Cardiac fibroblast (primary cell): ENCODE results near the gene BORCS6.

Source experiments
- DNase-seq, 2 donors: peaks; one replicate each; pipeline versions ENCODE4 v3.0.0 to v3.0.0-alpha.2; 2010; ENCODE audit warnings: low read depth in 2 of 2
- H3K4me3 ChIP-seq, 2 donors: replicated peaks in 1 of 2; 1 replicate in 1 of 2; 2 replicates in 1 of 2; pipeline ENCODE4 v1.5.1; 2011; ENCODE audit warnings: low read depth in 2 of 2, low read length in 2 of 2, mild to moderate bottlenecking in 2 of 2, moderate library complexity in 1 of 2
- CTCF ChIP-seq: IDR thresholded peaks from one replicate; pipeline ENCODE4 v1.5.1; 2011; ENCODE audit warnings: low read depth, mild to moderate bottlenecking, low read length, inconsistent platforms

The BORCS6 gene

DNA sequence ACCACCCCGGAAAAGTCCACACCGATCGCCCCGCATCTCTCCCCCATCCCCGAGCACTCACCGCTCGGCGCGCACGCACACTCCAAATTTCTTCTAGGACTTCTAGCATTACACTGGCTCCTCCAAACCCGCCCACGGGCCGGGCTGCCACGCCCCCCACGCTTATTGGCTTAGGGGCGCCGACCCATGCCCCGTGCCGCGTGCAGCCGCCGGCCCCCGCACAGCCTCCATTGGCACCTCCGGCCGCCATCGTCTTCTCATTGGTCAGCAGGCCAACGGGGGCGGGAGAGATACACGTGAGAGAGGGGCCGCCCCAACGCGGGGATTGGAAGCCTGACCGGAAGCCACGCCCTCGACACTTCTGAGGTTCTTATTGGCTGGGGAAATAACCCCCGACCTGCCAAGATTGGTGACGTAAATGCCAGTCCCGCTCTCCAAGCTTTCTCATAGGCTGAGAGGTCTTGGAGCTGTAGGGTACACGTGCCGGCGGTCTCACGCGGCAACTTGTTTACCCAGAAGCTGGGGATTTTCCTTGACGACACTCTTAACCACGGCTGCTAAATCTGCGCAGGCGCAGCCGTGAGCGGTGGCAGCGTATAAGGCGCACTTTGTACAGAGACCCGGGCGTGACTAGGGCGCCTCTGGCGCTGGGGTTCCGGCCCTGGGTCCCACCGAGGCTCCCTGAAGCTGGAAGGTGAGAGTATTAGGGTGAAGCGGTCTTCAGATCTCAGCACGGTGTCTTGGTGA lies 33.6 kb downstream of the BORCS6 start:
- peak overlapping the region; percentile 70 to 82 for H3K4me3 ChIP-seq
- no peak for TF ChIP-seq CTCF
- DNase-seq: peak; percentile 100

DNA sequence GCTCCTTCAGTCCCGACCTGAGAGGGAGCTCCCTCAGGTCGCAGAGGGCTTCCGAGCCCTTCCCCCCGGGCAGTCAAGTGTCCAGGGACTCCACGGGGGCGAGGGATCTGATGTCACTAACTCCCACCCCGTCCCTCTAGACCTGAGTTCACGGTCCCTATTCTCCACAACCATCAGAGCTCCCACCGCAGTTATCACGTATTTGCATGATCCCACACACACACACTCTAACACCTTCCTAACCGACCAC lies 34.1 kb downstream of the BORCS6 start:
- DNase-seq: no peak
- H3K4me3 ChIP-seq: peak overlapping the region; percentile 70 to 82
- TF ChIP-seq CTCF: no peak

DNA sequence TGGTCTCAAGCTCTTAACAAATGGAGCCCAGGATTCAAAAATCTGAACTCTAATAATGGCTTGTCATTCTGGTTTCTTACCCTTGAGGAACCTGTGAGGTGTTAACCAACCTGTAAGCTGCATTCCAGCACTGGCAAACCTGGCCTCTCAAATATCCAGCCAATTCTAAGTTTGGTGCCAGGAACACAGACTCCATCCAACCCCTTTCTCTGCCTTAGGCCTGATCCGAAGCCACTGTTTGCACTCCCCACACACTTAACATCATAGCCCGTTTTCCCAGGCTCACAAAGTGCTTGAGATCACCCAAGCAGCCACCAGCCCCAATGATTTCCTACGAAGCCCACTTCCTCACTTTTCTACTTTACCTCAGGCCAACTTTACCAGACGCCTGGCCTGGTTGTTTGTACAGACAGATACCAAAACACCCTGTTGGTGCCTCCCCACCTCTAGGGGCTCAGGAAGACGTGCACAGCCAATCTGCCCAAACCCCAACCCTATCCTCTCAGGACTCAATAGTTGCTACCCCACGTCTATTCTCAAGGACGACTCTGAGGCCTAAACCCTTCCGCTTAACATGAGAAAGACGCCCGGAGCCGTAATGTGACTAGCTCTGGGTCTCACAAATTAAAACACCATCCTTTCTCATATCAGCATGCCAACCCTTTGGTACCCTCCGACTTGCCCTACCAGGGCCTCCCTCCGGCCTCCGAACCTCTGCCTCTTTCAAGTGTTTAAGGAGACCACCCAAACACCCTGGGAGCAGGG lies 34.6 kb downstream of the BORCS6 start:
- peak in 1 of 2 donors; percentile 38 for DNase-seq
- no peak for TF ChIP-seq CTCF
- peak overlapping the region; percentile 70 to 82 for H3K4me3 ChIP-seq

DNA sequence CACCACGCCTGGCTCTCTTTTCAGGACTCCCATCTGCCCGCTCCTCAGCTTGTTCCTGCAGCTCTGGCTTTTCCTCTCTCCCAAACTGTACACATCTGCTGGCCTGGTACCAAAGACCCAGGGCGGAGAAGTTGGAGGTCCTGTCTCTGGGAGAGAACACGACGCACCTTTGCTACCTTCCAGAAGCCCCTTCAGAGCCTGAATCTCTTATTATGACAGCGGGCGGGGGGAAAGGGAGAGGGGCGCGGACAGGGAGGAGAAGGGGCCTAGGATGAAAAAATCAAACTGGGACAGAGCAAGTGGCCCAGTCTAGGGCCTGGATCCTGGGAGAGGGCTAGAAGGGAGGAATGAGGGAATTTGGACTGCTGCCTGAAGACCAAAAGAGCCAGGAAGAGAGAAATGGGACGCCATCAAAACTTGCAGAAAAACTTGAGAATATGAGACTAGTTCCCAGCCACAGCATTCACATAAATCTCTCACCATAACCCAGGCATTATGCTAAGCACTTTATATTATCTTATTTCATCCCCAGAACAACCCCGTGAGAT lies 35.3 kb downstream of the BORCS6 start:
- peak; percentile 34 to 60 for DNase-seq

GRCh38 chr17:8153957-8154607 lies 35.9 kb downstream of the BORCS6 start:
- peak overlapping the region; percentile 70 to 82 for H3K4me3 ChIP-seq
- peak; percentile 100 for DNase-seq
- no peak for TF ChIP-seq CTCF

More for the DNA sequence above, 35.3 kb downstream of the BORCS6 start:
- H3K4me3 ChIP-seq: peak overlapping the region; percentile 70 to 82
- no peak for TF ChIP-seq CTCF

GRCh38 chr17:8153525-8153956 lies 36.4 kb downstream of the BORCS6 start:
- peak; percentile 98 to 99 for DNase-seq
- H3K4me3 ChIP-seq: peak overlapping the region; percentile 30 to 52
- no peak for TF ChIP-seq CTCF
